Panc1 (cell line): Measurements from ENCODE around the gene POLR2J2. TPM values are rescaled to one million over a fixed set of nuclear protein-coding genes. Genes with fewer than 3 reads are reported as not detected.
"Not testable (repeated sequence)": the region's sequence is repeated elsewhere in the genome, so short reads cannot be mapped to it uniquely, and the experiment has no call there.

Experiments used
- ATAC-seq: fragments of 200-7000 bp; cut with Tn5 transposase; 2 replicates; pipeline ENCODE4 v1.9.1; 2020; ENCODE audit warnings: mild to moderate bottlenecking, moderate library complexity
- BruUV-seq: library from RNA; stranded (reverse); fragments of 400-500 nt; replicated peaks from 2 replicates; lab custom pipeline; 2021; lab: Mats Ljungman, UMichigan
- CTCF ChIA-PET: fragments of 300-600 bp; sonication (Branson Sonifier 250); formaldehyde crosslinking; loops from one replicate; lab custom pipeline; 2022; ENCODE audit warnings: antibody characterized with exemption; lab: Charles Lee
- POLR2A ChIA-PET: fragments of 300-600 bp; sonication (Branson Sonifier 250); formaldehyde crosslinking; loops from one replicate; lab custom pipeline; 2022; ENCODE audit warnings: antibody characterized with exemption; lab: Charles Lee
- DNase-seq: peaks from one replicate; pipeline ENCODE4 v3.0.0-alpha.2; 2010; ENCODE audit warnings: low read depth, low spot score
- H3K27ac ChIP-seq: 2 replicates; pipeline ENCODE4 v1.5.1; 2011; ENCODE audit warnings: mild to moderate bottlenecking, low read length, inconsistent platforms
- H3K27me3 ChIP-seq: fragments of 200-500 bp; sonication (Bioruptor generic); 2 replicates; pipeline ENCODE4 v1.6.0; 2014; ENCODE audit warnings: low read length, inconsistent platforms; ENCODE audit not compliant: control insufficient read depth, insufficient read depth
- H3K36me3 ChIP-seq: fragments of 200-500 bp; sonication (Bioruptor generic); 2 replicates; pipeline ENCODE4 v1.5.1; 2014; ENCODE audit warnings: inconsistent platforms, mild to moderate bottlenecking, low read length, moderate library complexity; ENCODE audit not compliant: control insufficient read depth, insufficient read depth
- H3K4me1 ChIP-seq: 2 replicates; pipeline ENCODE4 v1.5.1; 2011; ENCODE audit warnings: inconsistent platforms, mild to moderate bottlenecking, low read length, moderate library complexity; ENCODE audit not compliant: control insufficient read depth, insufficient read depth
- H3K4me3 ChIP-seq, 2 experiments: 2 replicates each; pipeline ENCODE4 v1.5.1; 2011 to 2012; ENCODE audit warnings: low read depth in 2 of 2, low read length in 2 of 2, mild to moderate bottlenecking in 2 of 2, inconsistent platforms in 1 of 2, moderate library complexity in 1 of 2
- H3K9me3 ChIP-seq: fragments of 200-500 bp; sonication (Bioruptor generic); 2 replicates; pipeline ENCODE4 v1.5.1; 2014; ENCODE audit warnings: low read depth, mild to moderate bottlenecking, inconsistent platforms, low read length, moderate library complexity; ENCODE audit not compliant: control insufficient read depth, insufficient read depth
- in situ Hi-C: cut with HindIII; loops from 2 replicates; pipeline ENCODE4 v1.10.0; 2016; ENCODE audit warnings: low sequenced_read_pairs, low pct_unique_long_range_greater_than_20kb
- intact Hi-C: fragments of 100-400 bp; cut with micrococcal nuclease; formaldehyde crosslinking; loops from one replicate; pipeline ENCODE4 v1.10.0; 2022; ENCODE audit not compliant: unreplicated experiment
- total RNA-seq: library from RNA; stranded (reverse); gene quantifications from one replicate; pipeline ENCODE4 v1.2.1, GENCODE V29; 2021; ENCODE audit not compliant: unreplicated experiment

The POLR2J2 gene
- total RNA-seq, 1 experiment from 2014 or later: 10.0 TPM

DNA sequence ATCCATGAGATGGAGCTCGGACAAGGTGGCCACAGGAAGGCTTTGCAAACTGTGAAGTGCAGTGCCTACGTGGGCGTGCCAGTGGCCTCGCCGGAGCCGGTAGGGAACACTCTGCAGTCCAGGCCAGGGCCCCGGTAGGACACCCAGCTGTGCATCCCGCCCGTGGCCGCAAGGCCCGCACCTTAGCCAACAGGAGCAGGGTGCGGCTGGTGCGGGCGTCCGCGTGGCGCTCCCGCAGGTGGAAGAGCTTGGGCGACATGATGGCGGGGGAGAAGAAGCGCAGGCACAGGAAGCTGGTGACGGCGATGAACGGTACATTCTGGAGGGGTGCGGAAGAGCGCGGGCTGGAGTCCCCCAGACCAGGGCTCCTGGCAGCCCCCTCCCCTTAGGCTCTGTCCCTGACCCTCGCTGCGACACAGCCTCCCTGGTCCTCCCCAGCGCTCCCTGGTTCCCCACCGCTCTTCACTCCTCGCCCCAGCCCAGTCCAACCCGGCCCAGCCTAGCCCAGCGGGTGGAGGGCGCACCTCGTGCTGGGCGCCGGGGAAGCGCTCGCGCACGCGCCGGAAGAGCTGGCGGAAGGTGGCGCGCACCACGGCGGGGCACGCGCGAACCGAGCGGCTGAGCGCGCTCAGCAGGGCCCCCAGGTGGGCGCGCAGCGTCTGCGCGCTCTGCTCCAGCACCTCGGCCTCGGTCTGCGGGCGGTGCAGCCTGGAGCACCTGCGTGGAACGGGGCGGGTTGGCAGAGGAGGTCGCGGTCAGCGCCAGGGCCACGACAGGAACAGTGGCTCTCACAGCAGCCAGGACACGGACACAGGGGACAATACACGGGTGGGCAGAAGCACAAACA, 18.2 kb upstream of the POLR2J2 start:
- H3K9me3 ChIP-seq, POLR2A ChIA-PET, H3K36me3 ChIP-seq, H3K4me1 ChIP-seq, H3K27ac ChIP-seq, H3K27me3 ChIP-seq, H3K4me3 ChIP-seq, DNase-seq, CTCF ChIA-PET, in situ Hi-C loops, BruUV-seq, intact Hi-C loops: not testable (repeated sequence)
- peak; percentile 4; the same call in 1 of the 2 replicates for ATAC-seq

DNA sequence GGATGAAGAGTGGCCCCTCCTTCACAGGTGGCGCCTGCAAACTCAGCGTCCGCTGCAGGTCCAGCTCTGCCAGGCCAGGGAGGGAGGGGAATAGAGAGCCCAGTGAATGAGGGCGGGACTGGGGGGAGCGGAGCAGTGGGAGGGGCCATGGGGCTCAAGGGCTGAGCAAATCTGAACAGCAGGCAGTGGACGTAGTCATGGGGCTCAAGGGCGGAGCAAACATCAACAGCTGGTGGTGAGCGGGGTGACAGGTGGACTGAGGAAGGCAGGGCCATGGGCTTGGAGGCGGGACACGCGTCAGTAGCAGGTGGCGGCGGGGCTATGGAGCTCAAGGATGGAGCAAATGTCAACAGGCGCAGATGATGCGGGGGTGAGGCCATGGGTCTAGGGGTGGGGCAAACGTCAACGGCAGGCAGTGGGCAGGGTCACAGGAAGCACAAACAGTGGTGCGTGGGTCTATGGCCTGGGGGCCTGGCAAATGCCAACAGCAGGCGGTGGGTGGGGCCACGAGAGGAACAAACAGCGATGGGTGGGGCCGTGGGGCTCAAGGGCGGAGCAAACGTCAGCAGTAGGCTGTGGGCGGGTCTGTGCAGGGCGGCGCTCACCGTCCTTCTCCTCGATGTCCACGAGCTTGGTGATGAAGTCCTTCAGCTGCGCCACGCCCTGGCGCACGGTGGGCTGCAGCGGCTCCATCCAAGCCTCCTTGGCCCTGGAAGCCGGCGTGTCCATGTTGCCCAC, 17.0 kb upstream of the POLR2J2 start:
- H3K4me3 ChIP-seq, intact Hi-C loops, CTCF ChIA-PET, H3K9me3 ChIP-seq, POLR2A ChIA-PET, BruUV-seq, H3K36me3 ChIP-seq, DNase-seq, H3K4me1 ChIP-seq, H3K27ac ChIP-seq, in situ Hi-C loops, H3K27me3 ChIP-seq: not testable (repeated sequence)
- peak; percentile 87 for ATAC-seq

DNA sequence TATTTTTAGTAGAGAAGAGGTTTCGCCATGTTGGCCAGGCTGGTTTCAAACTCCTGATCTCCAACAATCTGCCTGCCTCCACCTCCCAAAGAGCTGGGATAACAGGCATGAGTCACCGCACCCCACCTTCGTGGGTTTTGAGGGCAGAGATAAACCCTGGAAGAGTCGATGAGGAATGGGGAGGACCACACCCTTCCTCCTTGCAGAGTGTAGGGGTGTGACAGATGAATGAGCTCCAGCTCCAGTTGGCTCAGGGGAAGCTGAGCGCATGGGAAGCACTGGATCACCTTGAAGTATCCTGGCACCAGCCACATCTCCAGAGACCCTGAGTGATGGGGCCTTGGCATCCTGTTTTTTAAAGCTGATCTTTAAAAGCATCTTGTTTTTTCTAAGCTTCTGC, 11.1 kb upstream of the POLR2J2 start:
- intact Hi-C loops, H3K9me3 ChIP-seq, H3K27me3 ChIP-seq, DNase-seq, H3K36me3 ChIP-seq, in situ Hi-C loops, H3K27ac ChIP-seq, CTCF ChIA-PET, ATAC-seq, BruUV-seq, H3K4me3 ChIP-seq, POLR2A ChIA-PET, H3K4me1 ChIP-seq: not testable (repeated sequence)

DNA sequence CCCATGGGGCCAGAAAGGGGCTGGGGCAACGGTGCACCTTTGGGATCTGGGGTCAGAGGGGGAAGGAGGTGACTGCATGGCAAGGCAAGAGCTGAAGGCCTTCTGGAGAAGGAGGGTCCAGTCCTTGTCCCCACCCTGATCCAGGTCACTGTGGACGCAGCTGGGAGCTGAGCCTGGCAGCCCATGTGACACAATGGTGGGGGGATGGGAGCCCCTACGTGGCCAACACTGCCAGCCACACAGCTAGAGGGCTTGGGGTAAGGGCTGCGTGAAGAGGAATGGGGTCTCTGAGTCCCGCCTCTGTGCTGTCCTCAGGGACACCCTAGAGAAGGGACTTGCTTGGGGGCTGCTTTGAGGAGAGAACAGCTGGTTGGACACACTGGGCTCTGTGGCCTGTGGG, 9.3 kb upstream of the POLR2J2 start:
- H3K9me3 ChIP-seq, POLR2A ChIA-PET, H3K36me3 ChIP-seq, H3K4me1 ChIP-seq, intact Hi-C loops, DNase-seq, BruUV-seq, ATAC-seq, in situ Hi-C loops, H3K27me3 ChIP-seq, CTCF ChIA-PET, H3K27ac ChIP-seq, H3K4me3 ChIP-seq: not testable (repeated sequence)

DNA sequence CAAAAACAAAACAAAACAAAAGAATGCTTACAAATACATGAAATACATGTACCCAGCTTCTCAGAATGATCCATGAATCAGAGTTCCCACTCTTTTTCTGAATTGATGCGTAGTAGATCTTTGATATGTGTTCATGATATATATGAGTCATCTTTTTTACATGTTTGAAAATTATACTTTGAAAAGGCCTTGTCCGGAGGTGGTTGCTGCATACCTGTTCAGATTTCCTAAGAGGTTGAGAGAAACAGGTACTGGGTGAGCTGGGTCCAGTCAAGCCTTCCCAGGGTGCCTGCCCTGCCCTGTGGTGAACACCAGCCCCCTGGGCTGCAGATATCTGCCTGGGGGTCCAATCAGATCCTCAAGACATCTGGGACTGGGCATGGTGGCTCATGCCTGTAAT, 4.1 kb upstream of the POLR2J2 start:
- H3K4me1 ChIP-seq, H3K36me3 ChIP-seq, intact Hi-C loops, in situ Hi-C loops, POLR2A ChIA-PET, ATAC-seq, CTCF ChIA-PET, H3K4me3 ChIP-seq, H3K9me3 ChIP-seq, H3K27me3 ChIP-seq, DNase-seq, BruUV-seq, H3K27ac ChIP-seq: not testable (repeated sequence)

DNA sequence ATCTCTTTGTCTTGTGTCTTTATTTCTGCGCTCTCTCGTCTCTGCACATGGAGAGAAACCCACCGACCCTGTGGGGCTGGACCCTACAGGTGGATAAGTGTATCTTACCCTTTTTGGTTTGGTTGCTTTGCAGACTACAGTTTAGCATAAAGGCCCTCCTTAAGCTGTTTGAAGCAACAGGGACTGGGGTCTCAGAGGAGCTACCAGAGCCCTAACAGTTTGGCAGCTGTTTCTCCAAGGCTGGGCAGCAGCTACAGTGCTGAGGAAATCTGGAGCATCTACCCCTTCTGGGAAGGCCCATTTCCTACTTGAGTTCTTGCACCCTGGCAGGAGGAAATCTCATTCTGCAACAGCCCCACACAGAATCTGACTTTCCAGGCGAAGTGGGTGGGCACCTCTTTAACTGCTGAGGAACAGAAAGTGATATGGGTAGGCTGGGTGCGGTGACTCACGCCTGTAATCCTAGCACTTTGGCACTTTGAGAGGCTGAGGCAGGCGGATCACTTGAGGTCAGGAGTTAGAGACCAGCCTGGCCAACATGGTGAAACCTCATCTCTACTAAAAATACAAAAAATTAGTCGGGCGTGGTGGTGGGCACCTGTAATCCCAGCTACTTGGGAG, 2.1 kb upstream of the POLR2J2 start:
- BruUV-seq, in situ Hi-C loops, ATAC-seq, H3K4me1 ChIP-seq, DNase-seq, H3K9me3 ChIP-seq, H3K27me3 ChIP-seq, H3K36me3 ChIP-seq, H3K27ac ChIP-seq, CTCF ChIA-PET, POLR2A ChIA-PET, intact Hi-C loops, H3K4me3 ChIP-seq: not testable (repeated sequence)

DNA sequence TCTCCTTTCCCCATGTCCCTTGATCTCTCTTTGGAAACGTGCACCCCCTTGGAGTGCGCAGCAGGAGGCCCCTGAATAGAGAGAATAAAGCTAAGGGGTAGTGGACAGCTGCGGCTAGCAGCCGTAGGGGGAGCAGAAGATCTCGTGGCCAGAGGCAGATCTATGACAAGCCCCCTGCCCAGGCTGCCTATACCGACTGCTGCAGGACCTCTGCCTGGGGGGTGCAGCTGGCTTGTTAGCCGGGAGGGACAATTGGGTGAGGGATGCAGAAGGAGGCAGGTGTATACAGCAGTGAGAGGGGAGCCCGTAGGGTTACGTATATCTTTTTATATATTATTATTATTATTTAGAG, 469 bp upstream of the POLR2J2 start:
- in situ Hi-C loops, BruUV-seq, H3K27ac ChIP-seq, H3K9me3 ChIP-seq, H3K36me3 ChIP-seq, H3K4me3 ChIP-seq, POLR2A ChIA-PET, DNase-seq, intact Hi-C loops, H3K4me1 ChIP-seq, H3K27me3 ChIP-seq: not testable (repeated sequence)
- CTCF ChIA-PET: interaction anchor here (0.6 kb wide), 1 partner anchor 192 kb away, joined by 3 read pairs; no protein-coding TSS in a partner anchor
- peak; percentile 60 for ATAC-seq
